GM12891 (cell line): ENCODE data around the gene NEUROD1.

ENCODE experiments used
- DNase-seq: peaks from one replicate; pipeline ENCODE4 v3.0.0; 2011; ENCODE audit warnings: low spot score; ENCODE audit not compliant: insufficient read length
- FAIRE-seq: peaks from 2 replicates; lab custom pipeline; 2011; peaks lifted over from hg19 to GRCh38; lab: Jason Lieb, UNC
- PAX5 ChIP-seq: IDR thresholded peaks from 2 replicates; pipeline ENCODE4 v1.6.1; 2011; ENCODE audit warnings: low read length, moderate library complexity, mild to moderate bottlenecking; ENCODE audit not compliant: insufficient read depth, severe bottlenecking
- POLR2A ChIP-seq: IDR thresholded peaks from 2 replicates; pipeline ENCODE4 v1.6.1; 2011; ENCODE audit warnings: low read depth, low read length, control low read depth
- POLR2AphosphoS5 ChIP-seq: IDR thresholded peaks from 2 replicates; pipeline ENCODE4 v1.6.1; 2011; ENCODE audit warnings: low read depth, low read length, control low read depth
- POU2F2 ChIP-seq: IDR thresholded peaks from 2 replicates; pipeline ENCODE4 v1.6.1; 2011; ENCODE audit warnings: low read depth, mild to moderate bottlenecking, control low read depth, low read length, moderate library complexity
- SPI1 ChIP-seq: IDR thresholded peaks from 2 replicates; pipeline ENCODE4 v1.6.1; 2011; ENCODE audit warnings: low read depth, low read length, control low read depth
- TAF1 ChIP-seq: IDR thresholded peaks from 2 replicates; pipeline ENCODE4 v1.6.1; 2011; ENCODE audit warnings: low read depth, low read length, control low read depth

Gene NEUROD1

DNA sequence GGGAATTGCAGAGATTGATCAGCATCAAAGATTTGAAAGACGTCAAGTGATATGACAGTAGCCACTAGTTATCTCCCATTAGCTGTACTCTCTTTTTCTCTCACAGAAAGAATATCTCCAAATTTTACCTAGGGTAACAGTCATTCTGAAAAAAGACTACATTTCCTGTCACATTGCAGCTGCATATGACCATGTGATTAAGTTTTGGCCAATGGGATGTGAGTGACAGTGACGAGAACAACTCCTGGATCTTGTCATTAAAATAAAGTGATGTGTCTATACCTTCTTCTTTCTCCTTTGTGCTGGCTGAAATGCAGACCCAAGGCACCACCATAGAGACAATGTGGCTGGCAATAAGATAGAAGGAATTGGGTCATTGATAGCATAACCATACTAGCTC is 10.5 kb upstream of the NEUROD1 start:
- FAIRE-seq (no peak), DNase-seq (no peak)
- TF ChIP-seq POU2F2: no peak
- no peak for TF ChIP-seq TAF1
- no peak for TF ChIP-seq POLR2A
- TF ChIP-seq POLR2AphosphoS5: no peak
- no peak for TF ChIP-seq PAX5
- no peak for TF ChIP-seq SPI1

DNA sequence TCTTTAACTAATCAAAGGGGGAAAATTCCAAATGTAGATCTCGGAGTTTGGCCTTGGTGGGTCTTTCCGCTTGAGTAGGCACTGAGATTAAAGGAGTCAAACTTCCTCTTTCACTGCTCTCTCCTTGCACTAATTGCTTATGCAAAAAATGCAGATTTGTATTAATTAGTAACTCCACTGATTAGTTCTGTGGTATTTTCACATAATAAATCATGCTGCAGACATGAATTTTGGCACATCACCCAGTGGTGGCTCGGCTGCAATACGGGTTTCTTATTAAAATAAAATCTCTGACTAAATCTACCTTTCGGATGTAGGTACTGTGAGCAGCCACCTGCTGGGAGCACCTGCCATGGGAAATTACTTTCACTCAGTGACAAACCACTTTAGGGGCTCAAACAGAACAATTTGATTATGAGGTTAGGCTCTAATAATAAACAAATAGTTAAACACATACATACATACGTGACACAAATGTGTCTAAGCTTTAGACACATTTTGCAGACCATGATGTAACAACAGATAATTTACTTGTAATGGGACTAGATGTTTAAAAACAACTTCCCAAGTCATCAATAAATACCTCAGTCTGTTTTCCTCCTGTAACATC is 6.4 kb upstream of the NEUROD1 start:
- DNase-seq (no peak), FAIRE-seq (no peak)
- TF ChIP-seq PAX5 (no peak), TAF1 (no peak), POLR2AphosphoS5 (no peak), SPI1 (no peak), POU2F2 (no peak), POLR2A (no peak)

DNA sequence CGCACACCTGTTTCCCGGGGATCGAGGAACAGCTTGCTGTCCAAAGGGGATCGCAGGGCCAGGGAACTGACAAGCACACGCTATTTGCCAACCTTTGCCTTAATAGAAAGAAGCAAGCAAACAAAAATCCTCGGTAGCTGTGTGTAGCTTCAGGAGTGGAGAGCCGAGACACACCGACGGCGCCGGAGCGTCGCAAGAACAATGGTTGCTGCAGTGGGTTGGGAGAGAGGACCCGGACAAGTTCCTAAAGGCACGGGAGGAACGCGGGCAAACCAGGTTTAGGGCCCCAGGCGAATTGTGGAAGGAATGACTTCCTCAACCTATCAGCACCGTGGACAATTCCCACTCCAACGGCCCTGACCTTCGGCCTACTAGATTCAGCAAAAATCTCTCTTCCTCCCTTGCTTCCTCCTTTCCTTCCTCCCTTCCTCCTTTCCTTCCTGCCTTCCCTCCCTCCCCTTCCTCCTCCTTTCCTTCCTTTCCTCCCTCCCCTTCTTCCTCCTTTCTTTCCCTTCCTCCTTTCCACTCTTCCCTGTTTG is 4.9 kb upstream of the NEUROD1 start:
- no peak for TF ChIP-seq PAX5
- no peak for TF ChIP-seq TAF1
- FAIRE-seq (no peak), DNase-seq (no peak)

DNA sequence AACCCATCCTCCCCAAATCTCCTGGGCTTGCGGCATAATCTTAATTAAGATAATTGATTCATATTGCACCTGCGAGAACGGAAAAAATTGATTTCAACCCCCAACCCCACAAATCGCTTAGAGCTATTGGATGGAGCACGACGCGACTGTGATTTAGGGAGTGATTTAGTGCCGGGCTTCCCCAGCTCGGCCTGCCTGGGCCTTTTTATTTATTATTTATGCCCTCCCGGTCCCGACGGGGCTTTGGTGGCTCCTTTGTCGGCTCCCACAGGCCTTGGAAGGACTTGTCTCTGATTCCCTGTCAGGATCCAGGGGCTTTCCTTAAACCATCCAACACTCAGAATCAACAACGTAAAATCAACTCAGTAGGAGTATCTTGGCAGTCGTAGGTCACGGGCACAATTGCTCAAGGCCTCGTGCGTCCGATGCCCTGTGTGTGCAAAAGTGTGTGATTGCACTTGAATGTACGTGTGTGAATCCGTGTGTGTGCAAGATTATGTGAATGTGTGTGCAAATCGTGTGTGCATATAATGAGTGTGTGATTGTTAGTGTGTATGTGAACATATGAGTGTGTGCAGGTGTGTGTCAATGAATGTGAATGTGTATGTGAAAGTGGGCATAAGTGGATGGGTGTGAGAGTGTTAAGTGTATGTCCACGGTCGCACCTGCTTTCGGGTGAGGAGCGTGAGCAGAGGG is 4.3 kb upstream of the NEUROD1 start:
- TF ChIP-seq POLR2A (no peak), SPI1 (no peak), POLR2AphosphoS5 (no peak), PAX5 (no peak), POU2F2 (no peak)
- FAIRE-seq: peak; percentile 88
- no peak for DNase-seq

DNA sequence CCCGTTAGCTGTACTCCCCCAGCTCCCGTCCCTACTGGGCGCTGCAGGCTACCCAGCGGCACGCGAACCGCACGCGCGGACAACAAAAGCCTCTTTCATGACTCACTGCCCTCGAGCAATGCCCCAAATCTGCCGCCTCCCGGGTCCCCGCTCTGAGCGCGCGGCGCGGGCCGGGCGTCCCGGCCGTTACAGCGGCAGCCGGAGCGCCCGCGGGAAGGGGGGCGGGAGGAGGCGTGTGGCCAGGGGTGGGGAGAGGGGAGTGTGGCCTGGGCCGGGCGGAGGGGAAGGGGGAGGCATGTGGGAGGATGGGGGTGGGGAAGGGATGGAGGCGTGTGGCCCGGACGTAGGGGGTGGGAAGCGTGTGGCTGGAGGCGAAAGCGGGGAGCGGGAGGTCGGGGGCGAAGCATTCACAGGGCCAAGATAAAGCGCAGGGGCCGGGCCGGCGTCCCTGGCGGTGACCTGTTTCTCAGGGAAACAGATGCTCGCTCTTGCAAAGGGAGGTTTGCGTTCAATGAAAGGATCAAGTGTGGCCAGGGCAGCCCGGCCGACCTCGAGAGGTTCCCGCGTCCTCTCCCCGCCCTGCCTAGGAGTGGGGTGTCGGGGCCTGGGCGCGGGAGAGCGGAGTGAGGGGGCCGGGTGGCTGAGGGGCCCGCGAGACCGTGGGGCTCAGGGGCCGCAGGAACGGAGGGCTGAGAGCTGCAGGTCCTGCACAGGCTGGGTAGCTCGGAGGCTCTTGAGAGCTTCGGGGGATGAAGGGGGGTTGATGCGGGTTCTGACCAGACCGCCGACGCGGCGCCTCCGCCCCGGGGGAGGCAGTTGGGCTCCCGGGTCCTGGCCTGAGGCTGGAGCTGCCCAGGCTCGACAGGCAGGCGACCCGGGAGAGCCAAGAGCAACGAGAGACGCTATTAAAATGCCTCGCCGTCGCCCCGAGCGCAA is 3.5 kb upstream of the NEUROD1 start:
- FAIRE-seq (no peak), DNase-seq (no peak)
- TF ChIP-seq POLR2A: no peak
- no peak for TF ChIP-seq PAX5
- no peak for TF ChIP-seq POU2F2
- TF ChIP-seq TAF1: no peak
- TF ChIP-seq SPI1: no peak
- no peak for TF ChIP-seq POLR2AphosphoS5

DNA sequence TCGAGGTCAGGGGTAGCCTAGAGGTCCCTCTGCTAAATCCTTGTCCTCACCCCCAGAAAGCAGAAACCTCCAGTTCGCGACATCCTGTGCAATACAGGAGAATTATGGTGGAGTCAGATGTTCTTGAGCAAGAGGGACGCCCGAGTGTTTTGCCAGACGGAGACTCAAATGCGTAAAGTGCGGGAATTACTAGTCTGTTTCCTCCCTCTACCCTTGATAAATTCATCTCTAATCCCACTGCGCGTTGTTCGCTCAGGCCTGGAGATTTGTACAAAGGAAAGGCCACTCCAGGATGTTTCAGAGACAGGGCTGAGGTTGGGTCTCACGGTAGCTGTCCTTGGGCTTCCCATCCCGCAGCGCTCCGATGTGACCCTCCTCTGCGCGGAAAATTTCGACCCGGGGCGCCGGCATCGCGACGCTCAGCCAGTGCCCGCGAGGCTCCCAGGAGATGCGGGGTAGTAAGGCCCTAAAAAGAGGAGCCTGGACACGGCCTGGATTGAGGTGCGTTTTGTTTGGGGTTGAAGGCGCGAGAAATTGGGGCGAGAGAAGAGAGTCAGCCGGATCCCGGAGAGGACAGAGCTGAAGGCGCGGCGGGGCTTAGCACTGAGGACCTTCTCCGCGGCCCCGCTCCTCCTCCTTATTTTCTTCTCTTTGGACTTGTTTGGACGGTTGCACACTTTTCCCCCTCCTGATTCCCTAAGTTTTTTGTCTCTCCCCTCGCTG is 2.6 kb upstream of the NEUROD1 start:
- TF ChIP-seq PAX5 (no peak), TAF1 (no peak), POU2F2 (no peak)
- DNase-seq: no peak
- no peak for FAIRE-seq

DNA sequence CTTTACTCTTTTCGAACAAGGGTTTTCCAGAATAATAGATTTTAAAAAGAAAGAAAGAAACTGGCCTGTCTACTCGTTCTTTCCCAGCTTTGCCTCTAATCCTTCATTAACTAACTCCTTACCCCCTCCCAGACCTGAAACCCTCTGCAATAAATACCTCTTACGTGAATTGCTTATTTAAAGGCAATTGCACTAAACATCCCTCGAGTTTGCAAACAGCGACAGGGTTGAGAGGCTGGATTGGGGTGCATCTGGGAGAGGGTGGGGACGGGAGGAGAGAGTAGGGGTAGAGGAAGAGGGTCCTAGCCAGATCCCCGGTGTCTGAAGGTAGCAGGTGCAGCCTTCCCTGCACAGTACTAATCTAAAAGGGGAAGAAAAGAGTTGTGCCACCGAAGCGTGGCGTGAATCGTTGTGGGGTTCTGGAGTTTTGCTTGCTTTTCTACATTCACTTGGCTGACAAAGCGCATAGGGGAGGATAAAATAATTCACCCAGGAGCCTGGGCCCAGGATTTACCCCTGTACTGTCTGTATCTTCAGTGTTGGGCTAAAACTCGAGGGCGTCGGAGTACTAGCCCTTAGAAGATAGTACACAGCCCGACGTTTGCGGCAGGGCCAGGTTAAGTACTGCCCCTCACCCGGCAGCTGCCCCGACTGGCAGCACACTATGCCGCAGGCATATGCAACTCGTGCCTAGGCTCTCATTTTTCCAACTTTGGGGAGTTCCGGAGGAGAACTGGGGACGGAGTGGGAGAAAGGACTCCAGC is 1.9 kb upstream of the NEUROD1 start:
- no peak for DNase-seq
- no peak for FAIRE-seq
- TF ChIP-seq POLR2A: no peak
- no peak for TF ChIP-seq POU2F2
- TF ChIP-seq PAX5: no peak
- no peak for TF ChIP-seq POLR2AphosphoS5
- TF ChIP-seq TAF1: no peak
- no peak for TF ChIP-seq SPI1

DNA sequence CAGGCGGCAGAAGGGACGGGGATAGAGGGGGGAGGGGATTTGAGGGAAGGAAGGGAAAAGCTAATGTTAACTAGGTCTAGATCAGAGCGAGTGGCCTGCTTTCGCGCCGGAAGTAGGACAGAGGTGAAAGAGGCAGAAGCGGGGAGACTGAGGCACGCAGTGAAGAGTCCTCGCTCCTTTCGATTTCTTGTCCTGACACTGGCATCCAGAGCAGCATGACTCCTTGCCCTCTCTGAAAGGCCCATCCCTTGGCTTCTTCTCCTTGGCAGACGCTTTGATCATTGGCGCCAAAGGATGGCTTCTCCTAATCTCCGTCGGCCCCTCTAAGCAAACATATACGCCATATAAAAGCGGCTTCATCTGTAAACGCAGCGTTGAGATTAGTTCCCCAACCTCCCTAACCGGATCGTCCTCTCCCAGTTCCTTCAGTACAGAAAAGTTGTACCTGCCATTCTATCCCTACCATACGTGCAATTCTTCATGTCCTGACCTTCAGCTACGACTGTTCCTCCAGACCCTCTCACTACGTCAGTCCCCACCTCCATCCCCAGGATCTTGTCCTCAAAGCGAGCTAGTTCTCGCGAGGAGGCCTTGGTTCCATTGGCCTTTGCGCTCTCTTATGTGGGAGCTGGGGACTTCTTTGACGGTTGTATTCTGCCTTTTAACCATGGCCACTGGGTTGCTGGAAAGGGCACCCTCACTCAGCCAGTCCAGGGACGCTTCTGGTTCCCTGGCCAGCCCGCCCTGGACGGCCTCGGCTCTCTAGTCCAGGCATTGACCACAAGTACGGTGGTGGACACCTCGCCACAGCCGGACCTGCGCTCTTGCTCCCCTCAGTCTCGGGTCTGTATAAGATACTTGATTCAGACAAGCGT is 857 bp upstream of the NEUROD1 start:
- no peak for DNase-seq
- no peak for FAIRE-seq
- TF ChIP-seq SPI1 (no peak), TAF1 (no peak), POLR2AphosphoS5 (no peak), POU2F2 (no peak), POLR2A (no peak), PAX5 (no peak)
